ENCODE data around the gene SH2B3. TPM values are rescaled to one million over a fixed set of nuclear protein-coding genes. Genes with fewer than 3 reads are reported as not detected.
A peak's percentile ranks its signal among the peaks of the same experiment; 100 is the strongest.

Gene SH2B3
- total RNA-seq, 2 experiments from 2014 or later, result 29.7 to 29.8 TPM

- H3K27ac Mint-ChIP-seq, result peak overlapping the region; percentile 88
- H3K4me1 Mint-ChIP-seq, result peaks cover 75% of the 10 kb centered on the region
- POLR2A ChIA-PET, result interaction anchor here (0.6 kb wide), 1 partner anchor 43 kb away, joined by 6 read pairs; no protein-coding TSS in a partner anchor
- DNase-seq, result no peak
- H3K36me3 Mint-ChIP-seq (ENCODE audit: low read depth), result peaks cover 50% of the 10 kb centered on the region
- H3K27me3 Mint-ChIP-seq, result no peaks in the 10 kb centered on the region
- H3K4me3 Mint-ChIP-seq, result no peak overlapping the region
- CTCF ChIA-PET, result interaction anchor here (0.9 to 8.1 kb wide), 6 partner anchors 11 to 48 kb away, joined by 3 to 79 read pairs (median 29); no protein-coding TSS in a partner anchor
- H3K9me3 Mint-ChIP-seq, result no peaks in the 10 kb centered on the region
Measured at GRCh38 chr12:111445726-111446581, 40.2 kb downstream of the SH2B3 start.

GRCh38 chr12:111446631-111447570 is 41.2 kb downstream of the SH2B3 start:
- DNase-seq, result no peak
- POLR2A ChIA-PET, result no interaction called here
- CTCF ChIA-PET, result interaction anchor here (0.9 to 8.1 kb wide), 3 partner anchors 12 to 49 kb away, joined by 3 to 79 read pairs (median 46); no protein-coding TSS in a partner anchor
- Mint-ChIP-seq H3K36me3 (ENCODE audit: low read depth) (peaks cover 58% of the 10 kb centered on the region), H3K27me3 (no peaks in the 10 kb centered on the region), H3K4me3 (no peak overlapping the region), H3K27ac (peak overlapping the region; percentile 71), H3K9me3 (no peaks in the 10 kb centered on the region), H3K4me1 (peaks cover 74% of the 10 kb centered on the region)

DNA sequence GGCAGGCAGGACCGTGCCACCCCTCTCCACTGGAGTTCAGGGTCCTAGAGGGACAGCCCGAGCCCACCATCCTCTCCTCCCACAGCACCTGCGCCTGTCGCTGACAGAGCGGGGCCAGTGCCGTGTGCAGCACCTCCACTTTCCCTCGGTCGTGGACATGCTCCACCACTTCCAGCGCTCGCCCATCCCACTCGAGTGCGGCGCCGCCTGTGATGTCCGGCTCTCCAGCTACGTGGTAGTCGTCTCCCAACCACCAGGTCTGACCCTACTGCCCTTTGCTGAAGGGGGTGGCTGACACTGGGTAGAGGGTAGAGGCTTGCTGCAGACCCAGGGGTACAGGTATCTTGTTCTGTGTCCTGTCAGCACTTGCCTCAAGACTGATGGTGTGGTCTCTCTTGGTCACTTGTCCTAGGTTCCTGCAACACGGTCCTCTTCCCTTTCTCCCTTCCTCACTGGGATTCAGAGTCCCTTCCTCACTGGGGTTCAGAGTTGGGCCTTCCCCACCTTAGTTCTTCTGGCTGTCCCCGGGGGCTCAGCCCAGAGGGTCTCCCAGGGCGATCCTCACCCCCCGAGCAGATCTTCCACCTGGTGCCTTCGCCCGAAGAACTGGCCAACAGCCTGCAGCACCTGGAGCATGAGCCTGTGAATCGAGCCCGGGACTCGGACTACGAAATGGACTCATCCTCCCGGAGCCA is 42.0 kb downstream of the SH2B3 start:
- peaks cover 57% of the 10 kb centered on the region for H3K36me3 Mint-ChIP-seq (ENCODE audit: low read depth)
- POLR2A ChIA-PET, result no interaction called here
- H3K4me1 Mint-ChIP-seq, result peaks cover 68% of the 10 kb centered on the region

GRCh38 chr12:111448266-111448830 is 42.6 kb downstream of the SH2B3 start:
- H3K27ac Mint-ChIP-seq, result peak overlapping the region; percentile 75
- H3K4me1 Mint-ChIP-seq, result peaks cover 61% of the 10 kb centered on the region
- no peak for DNase-seq
- H3K4me3 Mint-ChIP-seq, result no peak overlapping the region
- H3K9me3 Mint-ChIP-seq, result no peaks in the 10 kb centered on the region
- ChIA-PET CTCF (interaction anchor here (0.6 to 8.1 kb wide), 6 partner anchors 8 to 134 kb away, joined by 3 to 73 read pairs (median 25); partner anchors contain the start of gene SH2B3), POLR2A (interaction anchor here (0.6 kb wide), 1 partner anchor 9 kb away, joined by 3 read pairs; no protein-coding TSS in a partner anchor)
- H3K27me3 Mint-ChIP-seq, result no peaks in the 10 kb centered on the region
- peaks cover 52% of the 10 kb centered on the region for H3K36me3 Mint-ChIP-seq (ENCODE audit: low read depth)

More for the DNA sequence above, 42.0 kb downstream of the SH2B3 start:
- H3K4me3 Mint-ChIP-seq, result no peak overlapping the region
- H3K9me3 Mint-ChIP-seq, result no peaks in the 10 kb centered on the region
- no peak for DNase-seq
- H3K27me3 Mint-ChIP-seq, result no peaks in the 10 kb centered on the region
- H3K27ac Mint-ChIP-seq, result peak overlapping the region; percentile 75
- CTCF ChIA-PET, result interaction anchor here (0.6 to 8.1 kb wide), 6 partner anchors 9 to 135 kb away, joined by 3 to 79 read pairs (median 25); no protein-coding TSS in a partner anchor

GRCh38 chr12:111448846-111449790 is 43.4 kb downstream of the SH2B3 start:
- DNase-seq, result no peak
- no peaks in the 10 kb centered on the region for H3K27me3 Mint-ChIP-seq
- H3K27ac Mint-ChIP-seq, result peak overlapping the region; percentile 0
- H3K9me3 Mint-ChIP-seq, result no peaks in the 10 kb centered on the region
- peaks cover 55% of the 10 kb centered on the region for H3K36me3 Mint-ChIP-seq (ENCODE audit: low read depth)
- H3K4me3 Mint-ChIP-seq, result no peak overlapping the region
- ChIA-PET POLR2A (interaction anchor here (0.6 kb wide), 1 partner anchor 8 kb away, joined by 3 read pairs; no protein-coding TSS in a partner anchor), CTCF (interaction anchor here (1.5 to 5.7 kb wide), 4 partner anchors 36 to 56 kb away, joined by 4 to 73 read pairs (median 38); partner anchors contain the start of gene SH2B3)
- peaks cover 54% of the 10 kb centered on the region for H3K4me1 Mint-ChIP-seq

DNA sequence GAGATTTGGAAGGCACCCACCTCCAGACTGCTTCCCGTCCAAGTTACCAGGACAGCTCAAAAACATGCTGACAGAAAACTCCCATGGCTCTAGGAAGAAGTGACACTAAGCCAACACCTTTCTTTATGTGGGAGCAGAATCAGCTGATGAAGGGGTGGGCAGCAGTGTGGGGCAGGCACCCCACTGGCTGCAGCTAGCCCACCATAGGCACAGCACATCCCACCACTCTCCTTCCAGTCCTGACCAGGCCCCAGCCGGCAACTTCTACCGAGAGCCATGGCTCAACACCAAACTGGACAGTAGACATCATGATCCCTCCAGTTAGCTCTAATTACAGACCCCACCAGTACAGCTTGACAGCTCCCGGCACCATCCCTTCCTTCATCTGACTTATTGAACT is 45.0 kb downstream of the SH2B3 start:
- Mint-ChIP-seq H3K36me3 (ENCODE audit: low read depth) (peaks cover 61% of the 10 kb centered on the region), H3K27ac (peak overlapping the region; percentile 73), H3K4me3 (no peak overlapping the region), H3K9me3 (no peaks in the 10 kb centered on the region), H3K4me1 (peaks cover 47% of the 10 kb centered on the region), H3K27me3 (no peaks in the 10 kb centered on the region)
- POLR2A ChIA-PET, result no interaction called here
- CTCF ChIA-PET, result interaction anchor here (0.9 to 5.7 kb wide), 14 partner anchors 8 to 57 kb away, joined by 3 to 73 read pairs (median 8); partner anchors contain the start of gene SH2B3
- no peak for DNase-seq

- ChIA-PET CTCF (interaction anchor here (0.5 to 5.7 kb wide), 22 partner anchors 9 to 362 kb away, joined by 3 to 73 read pairs (median 5); partner anchors contain the start of gene SH2B3), POLR2A (interaction anchor here (0.6 kb wide), 1 partner anchor 133 kb away, joined by 4 read pairs; no protein-coding TSS in a partner anchor)
- H3K9me3 Mint-ChIP-seq, result no peaks in the 10 kb centered on the region
- peaks cover 66% of the 10 kb centered on the region for H3K36me3 Mint-ChIP-seq (ENCODE audit: low read depth)
- peak overlapping the region; percentile 52 for H3K27ac Mint-ChIP-seq
- H3K27me3 Mint-ChIP-seq, result no peaks in the 10 kb centered on the region
- no peak for DNase-seq
- no peak overlapping the region for H3K4me3 Mint-ChIP-seq
- peaks cover 45% of the 10 kb centered on the region for H3K4me1 Mint-ChIP-seq
Measured at GRCh38 chr12:111451232-111451631, 45.5 kb downstream of the SH2B3 start.

- H3K4me1 Mint-ChIP-seq, result peaks cover 41% of the 10 kb centered on the region
- DNase-seq, result peak; percentile 47
- POLR2A ChIA-PET, result interaction anchor here (0.6 kb wide), 1 partner anchor 132 kb away, joined by 4 read pairs; no protein-coding TSS in a partner anchor
- H3K4me3 Mint-ChIP-seq, result no peak overlapping the region
- no peaks in the 10 kb centered on the region for H3K27me3 Mint-ChIP-seq
- no peaks in the 10 kb centered on the region for H3K9me3 Mint-ChIP-seq
- H3K27ac Mint-ChIP-seq, result peak overlapping the region; percentile 10
- CTCF ChIA-PET, result interaction anchor here (0.5 to 5.7 kb wide), 28 partner anchors 8 to 362 kb away, joined by 3 to 73 read pairs (median 4); partner anchors contain the start of gene SH2B3
- peaks cover 64% of the 10 kb centered on the region for H3K36me3 Mint-ChIP-seq (ENCODE audit: low read depth)
Measured at GRCh38 chr12:111451649-111452129, 46.0 kb downstream of the SH2B3 start.

DNA sequence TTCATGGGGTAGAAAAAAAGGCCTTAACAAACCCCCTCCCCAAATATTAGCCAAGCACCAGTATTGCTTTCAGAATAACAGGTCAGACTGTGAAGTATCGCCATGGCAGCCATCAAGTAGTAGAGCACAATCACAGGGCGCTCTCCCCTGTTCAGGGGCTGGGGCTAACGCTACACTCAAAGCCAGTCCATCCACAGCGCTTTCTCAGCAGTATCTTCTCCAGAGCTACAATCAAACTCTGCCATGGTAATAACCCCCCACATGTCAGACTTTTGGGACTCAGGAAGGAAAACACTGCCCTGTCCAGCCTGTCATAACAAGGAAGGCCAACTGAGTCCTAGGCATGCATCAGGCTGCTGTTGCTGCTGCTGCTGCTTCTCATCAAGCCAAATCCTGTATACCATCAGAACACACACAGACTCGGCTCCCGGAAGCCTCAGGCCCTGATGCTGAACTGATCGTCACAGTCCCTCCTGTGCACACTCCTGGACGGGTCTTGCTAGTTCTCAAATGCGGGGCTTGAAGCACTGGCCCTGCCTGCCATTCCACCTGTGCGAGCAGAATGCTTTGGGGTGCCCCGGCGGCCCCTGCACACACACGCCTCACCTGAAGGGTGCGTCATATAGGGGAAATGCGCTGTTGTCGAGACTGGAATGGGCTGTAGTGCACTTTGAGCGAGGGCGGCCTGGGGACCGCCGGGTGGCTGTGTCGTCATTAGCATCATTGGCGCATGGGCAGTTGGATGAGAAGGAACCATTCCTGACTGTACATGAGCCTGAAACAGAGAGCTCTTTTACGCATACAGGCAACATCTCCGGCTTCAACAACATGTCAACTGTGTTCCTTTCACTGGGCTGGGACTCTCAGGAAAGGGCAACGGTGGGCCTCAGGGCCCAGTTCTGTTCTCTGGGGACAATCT is 47.6 kb downstream of the SH2B3 start:
- no peak for DNase-seq
- Mint-ChIP-seq H3K4me3 (no peak overlapping the region), H3K36me3 (ENCODE audit: low read depth) (peaks cover 49% of the 10 kb centered on the region), H3K27me3 (no peaks in the 10 kb centered on the region), H3K9me3 (no peaks in the 10 kb centered on the region), H3K27ac (peak overlapping the region; percentile 26), H3K4me1 (peaks cover 35% of the 10 kb centered on the region)
- ChIA-PET POLR2A (no interaction called here), CTCF (interaction anchor here (1.7 to 5.7 kb wide), 2 partner anchors 57 to 360 kb away, joined by 4 to 72 read pairs; no protein-coding TSS in a partner anchor)

GRCh38 chr12:111454311-111454710 is 48.6 kb downstream of the SH2B3 start:
- Mint-ChIP-seq H3K9me3 (no peaks in the 10 kb centered on the region), H3K27ac (no peak overlapping the region), H3K27me3 (no peaks in the 10 kb centered on the region), H3K4me3 (no peak overlapping the region), H3K36me3 (ENCODE audit: low read depth) (peaks cover 42% of the 10 kb centered on the region), H3K4me1 (peaks cover 32% of the 10 kb centered on the region)
- CTCF ChIA-PET, result interaction anchor here (0.7 to 2.2 kb wide), 5 partner anchors 10 to 57 kb away, joined by 3 to 15 read pairs (median 4); no protein-coding TSS in a partner anchor
- DNase-seq, result no peak
- POLR2A ChIA-PET, result no interaction called here

Measured in activated CD4-positive, alpha-beta T cell treated with anti-CD3 and anti-CD28 coated beads, Interleukin-2, amount 10 ng/mL, durations not matched to agents 7 days and 5 days (primary cell).